Neuronal stem cell (in vitro differentiated cells): ENCODE measurements around the gene USP44.

Experiments used
- DNase-seq: peaks from one replicate; pipeline ENCODE4 v3.0.0-alpha.2; 2013; ENCODE audit warnings: low spot score
- H2AFZ ChIP-seq: one replicate; pipeline ENCODE4 v1.6.1; 2013; ENCODE audit warnings: mild to moderate bottlenecking, low read length, inconsistent platforms
- H2AK5ac ChIP-seq: 2 replicates; pipeline ENCODE4 v1.6.1; 2013; ENCODE audit warnings: low read depth, mild to moderate bottlenecking, inconsistent platforms, low read length, moderate library complexity, mixed read lengths
- H2BK120ac ChIP-seq: 2 replicates; pipeline ENCODE4 v1.6.1; 2013; ENCODE audit warnings: low read depth, mild to moderate bottlenecking, inconsistent platforms, low read length, moderate library complexity, mixed read lengths
- H2BK12ac ChIP-seq: one replicate; pipeline ENCODE4 v1.6.1; 2013; ENCODE audit warnings: low read length, inconsistent platforms
- H2BK15ac ChIP-seq: 2 replicates; pipeline ENCODE4 v1.6.1; 2013; ENCODE audit warnings: mild to moderate bottlenecking, low read length, inconsistent platforms, mixed read lengths
- H2BK5ac ChIP-seq: one replicate; pipeline ENCODE4 v1.6.1; 2013; ENCODE audit warnings: inconsistent platforms, mild to moderate bottlenecking, low read length, moderate library complexity
- H3K14ac ChIP-seq: one replicate; pipeline ENCODE4 v1.6.1; 2013; ENCODE audit warnings: low read length, inconsistent platforms
- H3K18ac ChIP-seq: 2 replicates; pipeline ENCODE4 v1.6.1; 2013; ENCODE audit warnings: low read length, inconsistent platforms
- H3K23ac ChIP-seq: 2 replicates; pipeline ENCODE4 v1.6.1; 2013; ENCODE audit warnings: low read depth, mild to moderate bottlenecking, mixed read lengths, low read length, inconsistent platforms; ENCODE audit not compliant: poor library complexity
- H3K27ac ChIP-seq: replicated peaks from 3 replicates; pipeline ENCODE4 v1.5.1; 2013; ENCODE audit warnings: low read length, inconsistent platforms
- H3K27me3 ChIP-seq, 3 experiments: 2 replicates each; pipeline ENCODE4 v1.6.1; 2013; ENCODE audit warnings: low read length in 3 of 3, mild to moderate bottlenecking in 2 of 3, inconsistent platforms in 1 of 3, low read depth in 1 of 3, mixed read lengths in 1 of 3, moderate library complexity in 1 of 3; ENCODE audit not compliant: control insufficient read depth in 3 of 3, insufficient read depth in 3 of 3
- H3K36me3 ChIP-seq, 2 donors: replicated peaks in 1 of 2; 2 replicates each; pipeline ENCODE4 v1.6.1; 2013; ENCODE audit warnings: low read length in 2 of 2; ENCODE audit not compliant: control insufficient read depth in 2 of 2, insufficient read depth in 2 of 2
- H3K4ac ChIP-seq: 2 replicates; pipeline ENCODE4 v1.6.1; 2013; ENCODE audit warnings: inconsistent platforms, mild to moderate bottlenecking, low read length, moderate library complexity
- H3K4me1 ChIP-seq, 2 donors: 1 replicate in 1 of 2; 2 replicates in 1 of 2; pipeline ENCODE4 v1.6.1; 2013; ENCODE audit warnings: low read length in 2 of 2, low read depth in 1 of 2; ENCODE audit not compliant: control insufficient read depth in 2 of 2, insufficient read depth in 1 of 2
- H3K4me2 ChIP-seq: one replicate; pipeline ENCODE4 v1.6.1; 2013; ENCODE audit warnings: mild to moderate bottlenecking, low read length, inconsistent platforms; ENCODE audit not compliant: insufficient read depth, poor library complexity, severe bottlenecking
- H3K4me3 ChIP-seq, 2 donors: 2 replicates each; pipeline ENCODE4 v1.5.1; 2013; ENCODE audit warnings: low read length in 2 of 2, mild to moderate bottlenecking in 2 of 2, inconsistent platforms in 1 of 2, moderate library complexity in 1 of 2
- H3K79me1 ChIP-seq: one replicate; pipeline ENCODE4 v1.6.1; 2013; ENCODE audit warnings: low read depth, mild to moderate bottlenecking, inconsistent platforms, low read length, moderate library complexity
- H3K9ac ChIP-seq: one replicate; pipeline ENCODE4 v1.6.1; 2013; ENCODE audit warnings: mild to moderate bottlenecking, low read depth, low read length, inconsistent platforms; ENCODE audit not compliant: poor library complexity
- H3K9me3 ChIP-seq, 2 donors: replicated peaks in 1 of 2; 2 replicates each; pipeline versions ENCODE3 to v1.6.1; 2013; ENCODE audit warnings: low read length in 2 of 2, mild to moderate bottlenecking in 2 of 2, inconsistent platforms in 1 of 2, low read depth in 1 of 2, mixed read lengths in 1 of 2, moderate library complexity in 1 of 2; ENCODE audit not compliant: control insufficient read depth in 2 of 2, insufficient read depth in 1 of 2
- H4K8ac ChIP-seq: one replicate; pipeline ENCODE4 v1.6.1; 2013; ENCODE audit warnings: low read depth, mild to moderate bottlenecking, inconsistent platforms, low read length, moderate library complexity
- H4K91ac ChIP-seq: one replicate; pipeline ENCODE4 v1.6.1; 2013; ENCODE audit warnings: low read length, low read depth, mild to moderate bottlenecking, inconsistent platforms; ENCODE audit not compliant: poor library complexity
- WGBS, 2 donors: extraction: QIAGEN DNeasy Blood & Tissue Kit; methylation state at CpG; one replicate each; pipeline ENCODE4 v1.1.7; 2013; ENCODE audit warnings: missing lambda C conversion rate in 2 of 2, mixed read lengths in 1 of 2; ENCODE audit not compliant: insufficient read length in 2 of 2, insufficient replicate concordance in 1 of 2; ENCODE audit errors: extremely low coverage in 2 of 2; 5-methylcytosine and 5-hydroxymethylcytosine counted together

The USP44 gene

DNA sequence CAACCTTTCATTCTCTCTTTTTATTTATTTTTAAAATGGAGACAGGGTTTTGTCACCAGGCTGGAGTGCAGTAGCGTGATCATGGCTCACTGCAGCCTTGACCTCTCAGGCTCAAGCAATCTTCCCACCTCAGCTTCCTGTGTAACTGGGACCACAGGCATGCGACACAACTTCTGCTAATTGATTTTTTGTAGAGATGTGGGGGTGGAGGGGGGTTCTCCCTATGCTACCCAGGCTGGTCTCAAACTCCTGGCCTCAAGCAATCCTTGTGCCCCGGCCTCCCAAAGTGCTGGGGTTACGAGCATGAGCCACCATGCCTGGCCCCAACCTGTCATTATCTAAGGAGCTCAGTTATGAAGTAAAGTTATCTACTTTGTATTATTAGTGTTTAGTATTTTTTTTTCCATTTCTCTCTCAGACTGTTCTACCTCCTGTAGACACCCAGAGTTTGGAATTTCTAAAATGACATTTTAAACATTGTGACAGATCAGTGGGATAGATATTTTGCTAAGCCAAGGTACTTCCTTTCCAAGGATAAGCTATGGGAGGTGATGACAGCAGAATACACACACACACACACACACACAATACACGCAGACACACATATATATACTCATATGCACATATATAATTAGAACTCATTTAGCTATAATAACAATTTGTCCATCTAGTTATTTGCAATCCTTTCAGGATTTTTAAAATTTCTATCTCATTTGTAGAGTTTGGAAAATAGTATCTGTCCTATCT lies 2.1 kb upstream of the USP44 start:
- H3K4me2 ChIP-seq: no peak overlapping the region
- H2BK5ac ChIP-seq: no peak overlapping the region
- H3K27me3 ChIP-seq: peaks cover 0 to 52% (median 0%) of the 10 kb centered on the region in 3 experiments
- H2AFZ ChIP-seq: no peak overlapping the region
- no peaks in the 10 kb centered on the region for H3K36me3 ChIP-seq
- H2BK120ac ChIP-seq: no peak overlapping the region
- no peak for DNase-seq
- no peak overlapping the region for H2BK15ac ChIP-seq
- no peak overlapping the region for H3K4ac ChIP-seq
- H2BK12ac ChIP-seq: no peak overlapping the region
- H4K8ac ChIP-seq: no peak overlapping the region
- no peak overlapping the region for H2AK5ac ChIP-seq
- no CpG with 5 or more reads among the region's 5 CpGs for WGBS, 2 donors
- no peak overlapping the region for H3K27ac ChIP-seq
- H3K9me3 ChIP-seq: peaks cover 0 to 11% of the 10 kb centered on the region in 2 donors
- no peak overlapping the region for H3K9ac ChIP-seq
- peaks cover 0 to 8% of the 10 kb centered on the region in 2 donors for H3K4me1 ChIP-seq
- H3K18ac ChIP-seq: no peak overlapping the region
- no peak overlapping the region for H3K23ac ChIP-seq
- H3K79me1 ChIP-seq: peaks cover 1% of the 10 kb centered on the region
- no peak overlapping the region for H4K91ac ChIP-seq
- no peak overlapping the region for H3K4me3 ChIP-seq
- no peak overlapping the region for H3K14ac ChIP-seq

DNA sequence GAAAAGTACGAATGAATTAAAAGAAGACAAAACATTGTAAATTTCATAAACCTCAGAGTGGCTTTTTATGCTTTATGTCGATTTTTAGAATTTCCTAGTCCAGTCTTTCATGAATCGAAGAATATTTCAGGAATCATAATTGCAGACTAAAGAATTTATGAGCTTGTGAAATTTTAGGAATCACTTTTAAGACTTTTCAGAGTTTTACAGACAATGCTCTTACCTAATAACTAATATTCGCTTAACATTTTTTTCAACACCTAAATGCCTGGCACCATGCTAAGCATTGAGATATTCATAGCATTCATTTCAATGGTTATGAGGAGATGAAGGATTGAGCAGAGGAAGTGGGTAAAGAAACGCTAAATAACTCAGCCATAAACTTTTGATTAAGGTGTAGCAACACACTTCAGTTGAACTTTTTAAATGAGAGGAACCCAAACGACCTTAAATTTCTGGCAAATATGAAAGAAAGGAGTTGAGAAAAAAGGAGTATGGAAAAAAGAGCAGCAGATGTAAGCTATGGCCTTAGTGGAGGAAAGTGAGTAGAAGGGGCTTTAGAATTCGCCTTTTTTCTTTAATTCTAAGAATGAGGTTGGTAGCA lies 739 bp upstream of the USP44 start:
- Histone ChIP-seq H2AFZ (no peak overlapping the region), H3K9ac (no peak overlapping the region), H3K4me3 (no peak overlapping the region), H3K4me1 (peaks cover 0 to 8% of the 10 kb centered on the region in 2 donors), H3K79me1 (peaks cover 4% of the 10 kb centered on the region), H2AK5ac (no peak overlapping the region), H2BK5ac (no peak overlapping the region), H3K14ac (no peak overlapping the region), H3K4me2 (no peak overlapping the region), H3K4ac (no peak overlapping the region), H3K36me3 (no peaks in the 10 kb centered on the region), H3K27ac (no peak overlapping the region), H3K23ac (no peak overlapping the region), H3K18ac (no peak overlapping the region), H3K9me3 (peaks cover 0 to 11% of the 10 kb centered on the region in 2 donors), H2BK12ac (no peak overlapping the region), H3K27me3 (peaks cover 0 to 64% (median 0%) of the 10 kb centered on the region in 3 experiments), H4K91ac (no peak overlapping the region), H4K8ac (no peak overlapping the region), H2BK120ac (no peak overlapping the region), H2BK15ac (no peak overlapping the region)
- no peak for DNase-seq
- WGBS, 2 donors: no CpG with 5 or more reads among the region's 7 CpGs

DNA sequence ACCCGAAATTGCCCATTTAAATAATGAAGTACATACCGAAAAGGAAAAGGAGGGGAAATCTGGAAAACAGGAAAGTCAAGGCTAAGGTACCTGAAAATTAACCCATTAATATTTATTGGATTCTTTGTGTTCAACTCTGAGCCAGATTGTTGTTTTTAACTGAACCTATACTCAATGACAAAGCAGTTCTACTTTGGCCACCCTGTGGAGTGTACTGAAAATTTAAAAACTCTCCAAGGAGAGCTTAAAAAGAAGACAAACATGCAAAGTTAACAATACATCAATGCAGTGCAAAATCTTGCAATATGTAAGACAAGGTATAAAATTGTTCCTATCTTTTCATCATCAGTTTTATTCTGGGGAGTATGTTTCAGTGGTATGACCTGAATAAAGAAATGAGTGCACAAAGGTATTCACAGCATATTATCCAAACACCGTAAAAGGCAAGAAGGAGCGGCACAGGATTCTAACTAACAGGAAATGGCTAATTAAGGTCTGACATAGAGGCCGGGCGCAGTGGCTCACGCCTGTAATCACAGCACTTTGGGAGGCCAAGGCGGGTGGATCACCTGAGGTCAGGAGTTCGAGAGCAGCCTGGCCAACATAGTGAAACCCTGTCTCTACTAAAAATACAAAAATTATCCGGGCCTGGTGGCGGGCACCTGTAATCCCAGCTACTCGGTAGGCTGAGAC lies 1.7 kb downstream of the USP44 start:
- H3K14ac ChIP-seq: no peak overlapping the region
- H2AK5ac ChIP-seq: no peak overlapping the region
- H2AFZ ChIP-seq: no peak overlapping the region
- H2BK120ac ChIP-seq: no peak overlapping the region
- peak overlapping the region; percentile 92 for H3K27ac ChIP-seq
- H4K8ac ChIP-seq: no peak overlapping the region
- no peak overlapping the region for H3K18ac ChIP-seq
- H3K9ac ChIP-seq: no peak overlapping the region
- peaks cover 0 to 12% of the 10 kb centered on the region in 2 donors for H3K9me3 ChIP-seq
- no peak overlapping the region for H2BK15ac ChIP-seq
- H3K36me3 ChIP-seq: no peaks in the 10 kb centered on the region
- no peak overlapping the region for H2BK12ac ChIP-seq
- H3K4me3 ChIP-seq: peak overlapping the region in 1 of 2 donors; percentile 93
- no peak overlapping the region for H2BK5ac ChIP-seq
- H3K23ac ChIP-seq: no peak overlapping the region
- WGBS, 2 donors: no CpG with 5 or more reads among the region's 12 CpGs
- no peak overlapping the region for H3K4ac ChIP-seq
- H3K4me2 ChIP-seq: peak overlapping the region; percentile 52
- DNase-seq: no peak
- no peak overlapping the region for H4K91ac ChIP-seq
- H3K27me3 ChIP-seq: peaks cover 0 to 78% (median 0%) of the 10 kb centered on the region in 3 experiments
- peaks cover 0 to 17% of the 10 kb centered on the region in 2 donors for H3K4me1 ChIP-seq
- peaks cover 4% of the 10 kb centered on the region for H3K79me1 ChIP-seq
